ENCODE measurements around the gene REEP6.

DNA sequence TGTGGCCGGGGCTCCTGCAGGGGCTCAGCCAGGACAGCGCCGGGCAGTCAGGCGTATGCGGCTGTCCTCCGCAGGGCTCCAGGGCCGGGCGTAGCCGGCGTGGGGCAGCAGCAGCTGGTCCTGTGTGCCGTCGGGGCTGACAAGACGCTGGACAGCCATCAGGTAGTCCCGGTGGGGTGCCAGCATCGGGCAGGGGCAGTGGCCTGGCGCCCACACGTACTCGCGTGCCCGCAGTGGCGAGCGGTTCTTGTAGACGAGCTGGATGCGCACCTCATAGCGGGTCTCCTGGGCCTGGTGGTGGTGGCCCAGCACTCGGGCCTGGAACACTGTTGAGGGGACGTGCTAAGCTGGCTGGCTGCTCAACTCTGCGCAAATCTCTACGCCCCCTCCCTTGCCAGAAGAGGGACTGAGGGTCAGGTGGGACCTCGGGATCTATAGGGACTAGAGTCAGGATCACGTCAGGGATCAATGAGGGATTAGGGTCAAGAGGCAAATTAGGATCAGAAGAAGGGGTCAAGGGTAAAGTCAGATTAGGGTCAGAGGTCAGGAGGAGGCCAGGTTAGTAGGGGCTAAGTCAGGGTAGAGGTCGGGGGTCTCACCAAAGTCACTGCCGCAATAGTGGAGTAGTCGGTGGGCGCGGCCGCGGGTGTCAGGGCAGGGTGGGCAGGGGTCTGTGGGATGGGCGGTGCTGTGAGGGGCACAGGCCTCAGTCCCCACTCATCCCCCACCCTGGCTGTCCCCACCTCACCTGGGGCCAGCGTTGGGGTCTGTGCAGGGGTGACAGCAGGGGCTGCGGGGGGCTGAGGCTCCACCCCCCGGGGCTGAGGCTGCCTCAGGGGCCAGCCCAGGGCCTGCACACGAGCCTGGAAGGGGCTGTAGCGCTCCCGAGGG, 15.3 kb downstream of the REEP6 start:
- TF ChIP-seq, protein P1, sequence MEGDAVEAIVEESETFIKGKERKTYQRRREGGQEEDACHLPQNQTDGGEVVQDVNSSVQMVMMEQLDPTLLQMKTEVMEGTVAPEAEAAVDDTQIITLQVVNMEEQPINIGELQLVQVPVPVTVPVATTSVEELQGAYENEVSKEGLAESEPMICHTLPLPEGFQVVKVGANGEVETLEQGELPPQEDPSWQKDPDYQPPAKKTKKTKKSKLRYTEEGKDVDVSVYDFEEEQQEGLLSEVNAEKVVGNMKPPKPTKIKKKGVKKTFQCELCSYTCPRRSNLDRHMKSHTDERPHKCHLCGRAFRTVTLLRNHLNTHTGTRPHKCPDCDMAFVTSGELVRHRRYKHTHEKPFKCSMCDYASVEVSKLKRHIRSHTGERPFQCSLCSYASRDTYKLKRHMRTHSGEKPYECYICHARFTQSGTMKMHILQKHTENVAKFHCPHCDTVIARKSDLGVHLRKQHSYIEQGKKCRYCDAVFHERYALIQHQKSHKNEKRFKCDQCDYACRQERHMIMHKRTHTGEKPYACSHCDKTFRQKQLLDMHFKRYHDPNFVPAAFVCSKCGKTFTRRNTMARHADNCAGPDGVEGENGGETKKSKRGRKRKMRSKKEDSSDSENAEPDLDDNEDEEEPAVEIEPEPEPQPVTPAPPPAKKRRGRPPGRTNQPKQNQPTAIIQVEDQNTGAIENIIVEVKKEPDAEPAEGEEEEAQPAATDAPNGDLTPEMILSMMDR (IDR thresholded peaks at IDR 0.05 in 4 of 5, conservative IDR thresholded peaks at IDR 0.05 in 1 of 5), result no peak
- TF ChIP-seq POLR2A (IDR thresholded peaks at IDR 0.05), result no peak
